ENCODE results near the gene NDUFS3. TPM values are rescaled to one million over a fixed set of nuclear protein-coding genes. Genes with fewer than 3 reads are reported as not detected.

NDUFS3 gene
- total RNA-seq, result 89.7 and 95.1 TPM in 2 replicates

GRCh38 chr11:47578524-47579494, at the start of gene NDUFS3, which contains the start of gene KBTBD4:
Gene NDUFS3 (plus strand): TSS chr11:47579074. CDS start chr11:47579092, 18 bp downstream.
Gene KBTBD4 (minus strand): TSS chr11:47578970. CDS start chr11:47578951, 19 bp downstream.

DNA sequence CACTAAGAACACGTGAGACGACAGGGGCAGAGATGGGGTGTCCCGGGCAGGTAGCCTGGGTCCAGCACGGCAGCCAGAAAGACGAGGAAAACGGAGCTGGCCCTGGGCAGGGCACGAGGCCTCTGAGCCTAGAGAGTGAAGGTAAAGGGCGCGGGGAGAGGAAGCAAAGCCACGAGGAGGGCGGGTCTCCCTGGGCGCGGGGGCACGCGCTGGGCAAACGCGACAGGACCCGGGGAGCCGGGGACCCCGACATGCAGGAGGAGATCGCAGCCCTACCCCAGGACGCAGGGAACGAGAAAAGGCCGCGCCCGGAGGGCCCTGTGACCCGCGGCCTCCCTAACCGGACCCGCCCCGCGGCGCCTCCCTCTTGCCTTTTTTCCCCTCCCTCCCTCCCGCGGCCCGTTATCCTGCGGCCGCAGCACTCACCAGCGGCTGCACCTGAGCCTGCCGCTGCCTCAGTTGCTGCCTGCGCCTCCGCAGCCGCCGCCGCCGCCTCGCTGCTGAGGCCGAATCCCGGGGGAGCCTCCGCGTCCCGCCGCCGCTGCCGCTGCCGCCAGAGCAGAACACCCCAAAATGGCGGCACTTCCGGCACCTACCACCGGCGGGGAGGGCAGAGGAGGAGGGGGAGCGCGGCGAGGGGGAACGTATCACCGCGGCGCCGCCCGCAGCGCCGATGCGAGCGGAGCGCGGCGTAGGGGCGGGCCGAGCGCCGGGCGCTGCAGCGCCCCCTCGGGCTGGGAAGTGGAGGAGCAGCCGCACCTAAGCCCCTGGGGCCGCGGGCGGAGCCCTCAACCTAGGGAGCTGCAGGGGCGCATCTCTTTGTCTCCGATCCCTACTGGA, 26.1 kb upstream of the NDUFS3 start, which contains the start of gene CELF1:
Gene CELF1 (minus strand): TSS at position 567 of the 840 bp plus-strand sequence. CDS start 53,609 bp downstream, outside the sequence.

GRCh38 chr11:47565340-47566148, 13.3 kb upstream of the NDUFS3 start, which contains the start of gene PTPMT1:
Gene PTPMT1 (plus strand): TSS chr11:47565599. CDS start chr11:47565623, 24 bp downstream.

GRCh38 chr11:47586098-47586855, 7.4 kb downstream of the NDUFS3 start, which contains the start of gene FAM180B:
Gene FAM180B (plus strand): TSS chr11:47586678. CDS start chr11:47586769, 91 bp downstream.

DNA sequence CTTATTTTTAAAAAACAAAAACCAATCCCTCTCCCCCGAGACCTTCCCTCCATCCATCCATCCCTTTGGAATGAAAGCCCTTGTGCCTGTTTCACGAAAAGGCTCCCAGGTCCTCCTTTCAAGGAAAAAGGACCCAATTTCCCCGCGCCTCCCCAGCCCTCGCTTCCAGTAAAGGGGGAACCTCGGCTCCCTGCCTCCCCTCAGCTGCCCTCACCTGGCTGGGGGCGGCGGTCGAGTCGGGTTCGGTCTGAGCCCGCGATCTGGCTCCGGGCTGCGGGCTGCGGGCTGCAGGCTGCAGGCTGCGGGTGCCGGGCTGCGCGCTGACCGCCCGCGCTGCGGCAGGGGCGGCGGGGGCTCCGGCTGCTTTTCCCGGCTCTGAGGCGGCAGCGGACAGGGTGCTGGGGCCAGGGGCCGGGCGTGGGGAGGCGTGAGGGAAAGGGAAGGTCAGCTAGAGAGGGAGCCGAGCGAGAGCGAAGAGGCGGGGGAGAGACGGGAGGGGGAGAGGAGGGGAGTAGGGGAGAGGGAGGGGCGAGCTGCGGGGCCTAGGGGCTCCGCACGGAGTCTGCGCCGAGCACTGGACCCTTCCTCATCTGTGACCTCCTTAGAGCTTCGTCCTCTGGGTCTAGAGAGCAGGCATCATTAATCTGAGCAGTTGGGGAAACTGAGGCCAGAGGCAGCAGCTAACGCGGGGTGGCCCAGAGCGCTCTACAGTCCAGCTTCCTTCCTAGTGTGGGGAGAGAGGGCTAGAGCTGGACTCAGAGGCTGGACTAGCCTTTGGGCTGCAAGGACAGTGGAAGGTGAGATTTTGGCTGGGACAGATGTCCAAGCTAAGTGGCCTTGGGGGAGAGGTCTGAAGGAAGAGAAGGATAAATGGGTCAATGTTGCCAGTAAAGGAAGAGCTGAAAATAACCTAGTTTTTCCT, 15.3 kb downstream of the NDUFS3 start, which contains the start of gene C1QTNF4:
Gene C1QTNF4 (minus strand): TSS at position 478 of the 922 bp plus-strand sequence. CDS start 3,601 bp downstream, outside the sequence.

Other genes starting within 250 kb of the NDUFS3 start
- gene MYBPC3, start 226.4 kb upstream of the NDUFS3 start, total RNA-seq, result not detected in 2 replicates
- not detected in 2 replicates for gene SPI1, start 200.5 kb upstream of the NDUFS3 start, total RNA-seq
- 99.1 and 101 TPM in 2 replicates for gene SLC39A13, start 170.5 kb upstream of the NDUFS3 start, total RNA-seq
- gene PSMC3, start 152.6 kb upstream of the NDUFS3 start, total RNA-seq, result 220 and 250 TPM in 2 replicates
- gene RAPSN, start 129.9 kb upstream of the NDUFS3 start, total RNA-seq, result not detected in 2 replicates
- 53.2 and 56.8 TPM in 2 replicates for gene CELF1, start 25.9 kb upstream of the NDUFS3 start, total RNA-seq
- gene PTPMT1, start 13.5 kb upstream of the NDUFS3 start, total RNA-seq, result 145 and 164 TPM in 2 replicates
- 20.7 and 23.6 TPM in 2 replicates for gene KBTBD4, start 104 bp upstream of the NDUFS3 start, total RNA-seq
- not detected in 2 replicates for gene FAM180B, start 7.6 kb downstream of the NDUFS3 start, total RNA-seq
- gene C1QTNF4, start 15.3 kb downstream of the NDUFS3 start, total RNA-seq, result not detected in 2 replicates
- gene MTCH2, start 63.5 kb downstream of the NDUFS3 start, total RNA-seq, result 94.7 and 98.7 TPM in 2 replicates
- not detected in 2 replicates for gene AGBL2, start 136.3 kb downstream of the NDUFS3 start, total RNA-seq
- gene FNBP4, start 188.3 kb downstream of the NDUFS3 start, total RNA-seq, result 41.7 and 42.1 TPM in 2 replicates

All from mammary microvascular endothelial cell (primary cell).